Stimulated activated CD8-positive, alpha-beta memory T cell treated with anti-CD3 and anti-CD28 coated beads, Interleukin-4, amount 100 ng/mL, for 1 hour (primary cell): ENCODE results near the gene HS2ST1.

Experiments used
- DNase-seq, 2 donors: peaks; one replicate each; pipeline ENCODE4 v3.0.0-alpha.2; 2020; ENCODE audit warnings: low read depth in 2 of 2, low spot score in 1 of 2

HS2ST1 gene

DNA sequence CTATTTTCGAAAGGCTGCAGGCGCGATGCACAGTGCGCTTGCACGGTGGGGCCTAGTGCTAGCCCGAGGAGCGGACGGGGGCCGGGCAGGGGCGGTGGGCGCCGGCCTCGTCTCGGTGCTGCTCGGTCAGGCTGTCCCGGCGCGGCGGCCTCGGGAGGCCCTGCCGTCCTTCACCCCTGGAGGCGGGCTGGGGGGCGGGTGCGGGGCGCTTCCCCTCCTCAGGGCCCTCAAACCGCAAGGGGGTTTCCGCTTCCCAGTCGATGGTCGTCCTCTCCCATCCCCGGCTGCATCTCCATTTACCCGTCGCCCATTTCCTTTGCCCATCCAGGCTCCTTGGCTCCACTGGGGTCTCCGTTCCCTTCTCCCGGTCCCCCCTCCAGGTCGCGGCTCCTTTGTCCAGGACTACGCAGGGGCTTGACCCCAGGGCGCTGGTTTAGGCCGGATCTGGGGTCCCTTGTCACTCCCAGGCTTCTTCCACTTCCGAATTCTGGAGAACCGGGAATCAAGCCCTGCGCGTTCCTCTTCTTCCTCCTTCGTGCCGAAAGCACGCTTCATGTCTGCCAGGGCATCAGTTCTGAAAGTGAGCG lies 217.9 kb downstream of the HS2ST1 start:
- no peak for DNase-seq

GRCh38 chr1:87134061-87134460 lies 219.6 kb downstream of the HS2ST1 start:
- no peak for DNase-seq

GRCh38 chr1:87134625-87135328 lies 220.3 kb downstream of the HS2ST1 start:
- no peak for DNase-seq

DNA sequence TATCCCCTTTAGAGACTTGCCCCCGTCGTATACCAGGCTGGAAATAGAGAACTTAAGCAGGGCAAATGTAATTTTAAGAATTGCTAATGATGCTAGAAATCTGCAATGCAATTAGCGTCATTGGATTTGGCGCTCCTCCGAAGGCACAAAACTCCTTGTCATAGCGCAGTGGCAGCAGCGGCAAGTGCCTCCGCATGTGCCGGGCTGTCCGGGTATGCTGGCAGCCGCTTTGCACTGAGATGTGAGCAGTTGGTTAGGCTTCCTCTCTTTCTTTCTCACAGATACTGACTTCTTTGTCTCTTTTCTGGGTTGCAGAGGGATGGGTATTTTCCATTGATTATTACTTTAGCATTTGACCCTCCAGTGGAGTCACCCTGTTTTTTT lies 220.9 kb downstream of the HS2ST1 start:
- no peak for DNase-seq

- DNase-seq = no peak
Measured at GRCh38 chr1:87136607-87137341, 222.3 kb downstream of the HS2ST1 start.

GRCh38 chr1:87137342-87137739 lies 222.9 kb downstream of the HS2ST1 start:
- DNase-seq = no peak

DNA sequence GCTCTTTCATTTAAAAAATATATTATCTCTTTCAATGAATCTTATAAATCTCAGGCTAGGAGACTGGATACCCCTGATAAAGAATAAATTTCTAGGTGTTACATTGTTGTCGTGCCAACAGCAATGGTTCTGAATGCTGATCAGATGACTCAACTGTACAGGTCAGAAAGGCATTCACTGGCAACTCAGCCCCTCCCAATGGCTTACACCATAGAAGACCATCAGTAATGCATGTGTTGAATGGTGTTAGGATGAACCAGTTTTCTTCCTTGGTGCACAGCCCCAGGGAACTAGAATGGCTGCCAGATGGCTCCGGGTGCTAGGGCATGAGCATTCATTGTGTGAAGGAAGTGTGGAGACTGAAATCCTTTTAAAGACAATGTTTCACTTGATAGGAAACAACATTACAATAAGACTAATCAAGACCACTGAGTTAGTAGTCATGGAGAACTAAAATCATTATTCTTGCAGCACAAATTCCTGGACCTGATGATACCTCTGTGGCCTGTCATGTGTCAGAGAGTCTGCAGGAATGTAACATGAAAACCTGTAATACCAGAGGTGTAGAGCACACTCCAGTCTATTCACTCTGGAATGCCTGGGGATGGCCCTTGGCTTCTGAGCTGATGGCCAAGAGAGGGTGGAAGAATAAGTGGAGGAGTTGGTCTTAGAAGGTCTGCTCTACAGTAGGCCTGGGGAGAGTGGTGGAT lies 226.6 kb downstream of the HS2ST1 start:
- DNase-seq = no peak

- no peak for DNase-seq
Measured at GRCh38 chr1:87141556-87141955, 227.1 kb downstream of the HS2ST1 start.

GRCh38 chr1:87143413-87144135 lies 229.1 kb downstream of the HS2ST1 start:
- no peak for DNase-seq

DNA sequence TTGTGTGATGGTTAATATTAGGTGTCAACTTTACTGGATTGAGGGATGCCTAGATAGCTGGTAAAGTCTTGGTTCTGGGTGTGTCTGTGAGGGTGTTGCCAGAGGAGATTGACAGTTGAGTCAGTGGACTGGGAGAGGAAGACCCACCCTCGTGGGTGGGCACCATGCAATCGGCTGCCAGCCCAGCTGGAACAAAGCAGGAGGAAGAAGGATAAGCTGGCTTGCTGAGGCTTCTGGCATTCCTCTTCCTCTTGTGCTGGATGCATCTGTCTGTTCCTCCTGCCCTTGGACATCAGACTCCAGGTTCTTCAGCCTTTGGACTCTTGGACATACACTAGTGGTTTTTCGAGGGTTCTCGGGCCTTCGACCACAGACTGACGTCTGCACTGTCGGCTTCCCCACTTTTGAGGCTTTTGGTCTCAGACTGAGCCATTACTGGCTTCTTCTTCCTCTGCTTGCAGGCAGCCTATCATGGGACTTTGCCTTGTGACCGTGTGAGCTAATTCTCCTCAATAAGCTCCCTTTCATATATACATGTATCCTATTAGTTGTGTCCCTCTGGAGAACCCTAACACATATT lies 230.0 kb downstream of the HS2ST1 start:
- no peak for DNase-seq

- no peak for DNase-seq
Measured at GRCh38 chr1:87144981-87145380, 230.5 kb downstream of the HS2ST1 start.

DNA sequence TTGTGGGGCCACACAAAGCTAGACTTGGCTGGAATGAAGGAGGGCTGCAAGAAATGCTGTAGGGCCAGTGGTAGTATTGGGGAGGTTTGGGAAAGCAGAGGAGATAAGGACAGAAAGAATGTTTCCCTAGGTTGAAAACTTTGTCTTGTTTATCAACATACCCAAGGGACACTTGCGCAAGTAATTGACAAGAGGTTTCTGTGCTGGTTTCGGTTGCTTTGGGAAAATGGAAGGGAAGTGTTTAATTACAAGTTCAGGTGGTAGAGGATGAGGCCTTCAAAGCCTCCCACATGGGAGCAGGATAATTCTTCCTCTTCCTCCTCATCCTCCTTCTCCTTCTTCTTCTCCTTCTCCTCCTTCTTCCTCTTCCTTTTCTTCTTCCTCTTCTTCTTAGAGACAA lies 232.1 kb downstream of the HS2ST1 start:
- no peak for DNase-seq

- DNase-seq = no peak
Measured at GRCh38 chr1:87146986-87147385, 232.6 kb downstream of the HS2ST1 start.

DNA sequence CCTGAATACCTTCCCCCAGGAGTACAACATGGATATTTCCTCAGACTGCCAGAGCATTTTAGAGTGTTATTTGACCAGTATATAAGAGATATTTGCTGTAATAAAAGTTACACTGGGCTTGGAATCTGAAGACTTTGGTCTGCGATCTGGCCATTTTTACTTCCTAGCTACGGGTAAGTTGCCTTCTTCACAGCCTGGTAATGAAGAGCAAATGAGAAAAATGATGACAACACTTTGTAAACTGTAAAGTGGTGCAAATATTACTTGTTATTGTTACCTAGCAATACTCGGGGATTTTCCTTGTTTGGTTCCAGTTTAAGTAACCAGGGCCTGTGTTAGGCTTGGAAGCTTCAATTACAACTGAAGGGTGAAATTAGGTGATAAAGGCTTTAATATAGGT lies 233.4 kb downstream of the HS2ST1 start:
- no peak for DNase-seq

GRCh38 chr1:87148661-87149060 lies 234.2 kb downstream of the HS2ST1 start:
- DNase-seq = no peak

- DNase-seq = no peak
Measured at GRCh38 chr1:87149241-87150041, 235.0 kb downstream of the HS2ST1 start.

- no peak for DNase-seq
Measured at GRCh38 chr1:87150143-87150542, 235.7 kb downstream of the HS2ST1 start.

DNA sequence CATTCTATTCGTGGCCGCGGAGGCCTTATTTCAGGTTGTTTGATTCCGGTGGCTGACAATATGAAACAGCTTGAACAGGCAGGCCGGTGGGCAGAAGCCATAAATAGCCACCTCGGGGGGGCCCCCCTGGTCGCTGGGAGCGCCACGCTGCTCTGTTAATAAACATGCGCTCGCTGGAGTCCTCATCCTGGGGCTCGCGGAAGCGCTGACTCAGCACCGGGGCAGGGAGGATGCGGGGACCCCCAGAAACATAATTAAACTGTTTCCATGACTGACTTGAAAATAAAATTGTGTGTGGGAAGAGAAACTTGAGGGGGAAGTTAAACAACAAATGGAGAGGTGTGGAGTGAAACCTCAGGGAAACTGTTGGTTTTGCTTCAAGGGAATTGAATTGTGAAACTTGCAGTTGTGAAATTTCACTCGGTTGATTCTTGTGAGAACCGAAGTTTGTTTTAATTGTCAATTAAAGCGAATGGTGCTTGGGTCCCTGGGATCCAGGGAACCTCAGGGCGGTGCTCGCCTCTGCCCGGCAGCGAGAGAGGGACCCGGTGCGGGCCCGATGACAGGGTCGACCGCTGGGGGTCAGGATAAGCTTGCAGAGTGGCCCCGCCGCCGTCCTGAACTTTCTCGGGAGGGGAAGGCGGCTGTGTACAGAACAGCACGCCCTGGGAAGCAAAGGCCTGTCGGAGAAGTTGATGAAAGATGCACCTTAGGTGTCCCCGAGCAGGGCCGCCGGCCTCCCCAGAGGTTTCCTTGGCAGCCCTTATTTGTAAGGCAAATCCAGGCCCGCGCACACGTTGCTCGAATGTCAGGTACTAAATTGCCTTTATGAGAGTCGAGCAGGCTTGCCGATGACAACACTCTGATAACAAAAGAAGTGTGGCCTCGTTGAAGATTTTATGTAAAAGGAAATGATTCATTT lies 237.3 kb downstream of the HS2ST1 start:
- DNase-seq = no peak

GRCh38 chr1:87154384-87154783 lies 239.9 kb downstream of the HS2ST1 start:
- no peak for DNase-seq
